ENCODE measurements around the gene GPRC5D.

- no peak for TF ChIP-seq POLR2A (IDR thresholded peaks at IDR 0.05; ENCODE audit: low read depth, low read length)
- TF ChIP-seq POLR2AphosphoS5 (IDR thresholded peaks at IDR 0.05; ENCODE audit: low read depth, low read length), result no peak
- no peak for TF ChIP-seq SPI1 (IDR thresholded peaks at IDR 0.05; ENCODE audit: low read depth, low read length)
- TF ChIP-seq POU2F2 (IDR thresholded peaks at IDR 0.05; ENCODE audit: low read depth, low read length), result no peak
- TF ChIP-seq TAF1 (IDR thresholded peaks at IDR 0.05; ENCODE audit: low read depth, low read length), result no peak
Measured at GRCh38 chr12:12936983-12937491, 14.9 kb downstream of the GPRC5D start.

Measured in GM12891 (cell line).